Epithelial cell of proximal tubule (primary cell): ENCODE results near the gene MAD2L2. TPM values are rescaled to one million over a fixed set of nuclear protein-coding genes. Genes with fewer than 3 reads are reported as not detected.

Experiments
- DNase-seq: peaks from one replicate; pipeline ENCODE4 v3.0.0-alpha.2; 2011; ENCODE audit warnings: low read depth
- H3K4me3 ChIP-seq: 2 replicates; pipeline ENCODE4 v1.5.1; 2011; ENCODE audit warnings: low read depth, mild to moderate bottlenecking, low read length
- total RNA-seq: library from RNA; depleted of rRNA; stranded (reverse); fragments of >200 nt; gene quantifications from 2 replicates; pipeline ENCODE4 v1.2.3, GENCODE V29; 2015
- TF ChIP-seq, protein P1 (sequence below): conservative IDR thresholded peaks from 2 replicates; pipeline ENCODE4 v1.5.1; 2012; ENCODE audit warnings: low read depth, mild to moderate bottlenecking, low read length

Gene MAD2L2
- total RNA-seq, 1 donor from 2014 or later: 127 TPM

GRCh38 chr1:11634365-11635192 is 46.4 kb downstream of the MAD2L2 start:
- TF ChIP-seq, protein P1, sequence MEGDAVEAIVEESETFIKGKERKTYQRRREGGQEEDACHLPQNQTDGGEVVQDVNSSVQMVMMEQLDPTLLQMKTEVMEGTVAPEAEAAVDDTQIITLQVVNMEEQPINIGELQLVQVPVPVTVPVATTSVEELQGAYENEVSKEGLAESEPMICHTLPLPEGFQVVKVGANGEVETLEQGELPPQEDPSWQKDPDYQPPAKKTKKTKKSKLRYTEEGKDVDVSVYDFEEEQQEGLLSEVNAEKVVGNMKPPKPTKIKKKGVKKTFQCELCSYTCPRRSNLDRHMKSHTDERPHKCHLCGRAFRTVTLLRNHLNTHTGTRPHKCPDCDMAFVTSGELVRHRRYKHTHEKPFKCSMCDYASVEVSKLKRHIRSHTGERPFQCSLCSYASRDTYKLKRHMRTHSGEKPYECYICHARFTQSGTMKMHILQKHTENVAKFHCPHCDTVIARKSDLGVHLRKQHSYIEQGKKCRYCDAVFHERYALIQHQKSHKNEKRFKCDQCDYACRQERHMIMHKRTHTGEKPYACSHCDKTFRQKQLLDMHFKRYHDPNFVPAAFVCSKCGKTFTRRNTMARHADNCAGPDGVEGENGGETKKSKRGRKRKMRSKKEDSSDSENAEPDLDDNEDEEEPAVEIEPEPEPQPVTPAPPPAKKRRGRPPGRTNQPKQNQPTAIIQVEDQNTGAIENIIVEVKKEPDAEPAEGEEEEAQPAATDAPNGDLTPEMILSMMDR: no peak
- no peak overlapping the region for H3K4me3 ChIP-seq
- DNase-seq: no peak

- no peak overlapping the region for H3K4me3 ChIP-seq
- DNase-seq: no peak
- TF ChIP-seq, protein P1: no peak
Observed at GRCh38 chr1:11629184-11630016, 51.5 kb downstream of the MAD2L2 start.

- DNase-seq: no peak
- TF ChIP-seq, protein P1: no peak
- no peak overlapping the region for H3K4me3 ChIP-seq
Observed at GRCh38 chr1:11628767-11629166, 52.2 kb downstream of the MAD2L2 start.

DNA sequence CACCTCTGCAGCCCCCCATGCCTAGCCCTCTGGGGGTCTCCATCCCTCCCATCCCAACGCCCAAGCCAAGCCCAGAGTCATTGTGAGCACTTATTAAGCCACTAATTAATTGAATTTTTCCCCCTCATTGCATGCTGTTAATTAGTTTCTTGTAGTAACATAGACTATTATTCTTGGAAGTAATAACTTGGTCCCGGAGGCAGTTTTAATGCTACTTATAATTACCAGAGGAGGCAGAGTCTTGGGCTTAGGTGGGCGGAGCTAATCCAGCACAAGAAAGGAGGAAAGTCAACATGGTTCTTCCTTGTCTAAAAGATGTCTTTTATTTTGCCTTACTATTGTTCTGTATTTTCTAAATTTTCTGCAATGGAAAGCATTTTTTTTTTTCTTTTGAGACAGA is 54.4 kb downstream of the MAD2L2 start:
- no peak for DNase-seq
- TF ChIP-seq, protein P1: no peak
- H3K4me3 ChIP-seq: no peak overlapping the region

Other genes with a start within 250 kb of the MAD2L2 start
- 0.22 and 0.29 TPM in 2 replicates for gene DISP3, start 202.0 kb downstream of the MAD2L2 start, total RNA-seq
- 0.51 and 6.5 TPM in 2 replicates for gene FBXO2, start 26.7 kb downstream of the MAD2L2 start, total RNA-seq
- 8.0 and 13.7 TPM in 2 replicates for gene FBXO44, start 26.3 kb downstream of the MAD2L2 start, total RNA-seq
- gene FBXO6, start 16.9 kb downstream of the MAD2L2 start, total RNA-seq: 6.3 and 6.9 TPM in 2 replicates
- under 0.01 and 0.12 TPM in 2 replicates for gene DRAXIN, start 10.6 kb upstream of the MAD2L2 start, total RNA-seq
- 54.7 and 70.3 TPM in 2 replicates for gene AGTRAP, start 55.0 kb upstream of the MAD2L2 start, total RNA-seq
- gene C1orf167, start 81.0 kb upstream of the MAD2L2 start, total RNA-seq: not detected in 2 replicates
- gene MTHFR, start 124.8 kb upstream of the MAD2L2 start, total RNA-seq: 4.1 and 6.2 TPM in 2 replicates
- 6.8 and 8.0 TPM in 2 replicates for gene CLCN6, start 125.0 kb upstream of the MAD2L2 start, total RNA-seq
- not detected in 2 replicates for gene NPPA, start 166.6 kb upstream of the MAD2L2 start, total RNA-seq
- gene NPPB, start 177.8 kb upstream of the MAD2L2 start, total RNA-seq: 1.2 and 3.5 TPM in 2 replicates
- gene KIAA2013, start 245.3 kb upstream of the MAD2L2 start, total RNA-seq: 82.2 and 100 TPM in 2 replicates